Activated T-cell treated with anti-CD3 and anti-CD28 coated beads, Interleukin-2, amount 50 U/mL, for 72 hours (primary cell): ENCODE results near the gene CTBP2. TPM values are rescaled to one million over a fixed set of nuclear protein-coding genes. Genes with fewer than 3 reads are reported as not detected.

ENCODE experiments used
- ATAC-seq, 2 donors: fragments of 150-1000 bp; cut with Tn5 transposase; replicated peaks in 1 of 2; 2 replicates each; pipeline ENCODE4 v1.10.0; 2021; ENCODE audit warnings: moderate library complexity in 2 of 2, mild to moderate bottlenecking in 1 of 2
- DNase-seq, 2 donors: peaks; one replicate each; pipeline ENCODE4 v3.0.0; 2021 to 2022; ENCODE audit warnings: mixed read lengths in 1 of 2
- H3K27ac Mint-ChIP-seq: one replicate; pipeline ENCODE4 v1.8.0; 2022; ENCODE audit warnings: mild to moderate bottlenecking, moderate library complexity, mixed read lengths
- H3K27me3 Mint-ChIP-seq: one replicate; pipeline ENCODE4 v1.8.0; 2022; ENCODE audit warnings: low read depth, mixed read lengths
- H3K36me3 Mint-ChIP-seq, 2 donors: one replicate each; pipeline ENCODE4 v1.8.0; 2022; ENCODE audit warnings: mixed read lengths in 2 of 2, mild to moderate bottlenecking in 1 of 2; ENCODE audit not compliant: insufficient read depth in 2 of 2
- H3K4me1 Mint-ChIP-seq: one replicate; pipeline ENCODE4 v1.8.0; 2022; ENCODE audit warnings: low read depth, mixed read lengths
- H3K4me3 Mint-ChIP-seq, 2 donors: one replicate each; pipeline ENCODE4 v1.8.0; 2022; ENCODE audit warnings: mild to moderate bottlenecking in 2 of 2, mixed read lengths in 2 of 2, moderate library complexity in 2 of 2
- H3K9me3 Mint-ChIP-seq, 2 donors: one replicate each; pipeline ENCODE4 v1.8.0; 2022; ENCODE audit warnings: mixed read lengths in 2 of 2
- total RNA-seq, 2 donors: library from RNA; stranded (reverse); gene quantifications; one replicate each; pipeline ENCODE4 v1.2.3, GENCODE V29; 2022

Gene CTBP2
- total RNA-seq, result 1 to 10 TPM in 1 of 2 donors, under 1 TPM in 1; 0.72 to 2.5 TPM

DNA sequence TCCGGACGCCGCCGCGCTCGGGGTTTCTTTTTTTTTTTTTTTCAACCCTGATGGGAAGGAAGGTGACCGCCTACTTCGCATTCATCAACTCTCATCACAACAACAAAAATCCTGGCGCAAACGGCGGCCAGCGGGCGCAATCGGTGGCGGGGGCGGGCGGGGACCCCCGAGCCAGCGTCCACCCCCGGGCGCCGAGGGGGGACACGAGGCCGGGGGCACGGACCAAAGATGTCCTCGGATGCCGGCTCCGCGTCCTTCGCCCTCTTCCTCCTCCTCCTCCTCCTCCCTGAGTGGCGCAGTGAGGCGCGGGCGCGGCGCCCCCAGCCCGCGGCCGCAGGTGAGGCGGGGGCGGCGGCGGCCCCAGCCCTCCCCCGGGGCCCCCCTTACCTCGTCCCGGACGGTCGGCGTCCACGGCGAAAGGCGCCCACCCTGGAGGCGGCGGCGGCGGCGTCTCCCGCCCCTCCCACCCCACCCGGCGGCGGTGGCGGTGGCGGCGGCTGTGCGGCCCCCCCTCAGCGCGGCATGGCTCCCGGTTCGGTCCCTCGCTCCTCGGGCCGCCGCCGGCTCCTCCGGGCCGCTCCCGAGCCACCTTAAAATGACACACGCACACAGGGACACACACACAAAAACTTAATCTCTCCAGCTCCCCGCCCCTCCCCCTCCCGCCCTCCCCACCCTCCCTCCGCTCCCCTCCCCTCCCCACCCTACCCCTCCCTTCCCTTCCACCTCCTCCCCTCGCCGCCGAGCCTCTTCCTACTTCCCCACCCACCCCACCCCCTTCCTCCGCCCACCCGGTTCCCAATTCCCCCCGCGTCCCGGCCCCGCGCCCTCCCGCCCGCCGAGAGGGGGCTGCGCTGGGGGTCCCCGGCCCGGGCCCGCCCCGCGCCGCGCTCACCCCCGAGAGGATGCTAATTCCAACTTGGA is at the start of gene CTBP2:
Gene CTBP2, minus strand, starts transcription at position 632 of the 924 bp plus-strand sequence.
- Mint-ChIP-seq H3K4me1 (no peaks in the 10 kb centered on the region), H3K4me3 (peak within 1 kb of the TSS; percentile 72), H3K27ac (no peak within 1 kb of the TSS), H3K36me3 (no peaks in the 10 kb centered on the region), H3K27me3 (peaks cover 37% of the 10 kb centered on the region), H3K9me3 (no peaks in the 10 kb centered on the region)
- DNase-seq, result no peak
- no peak for ATAC-seq

DNA sequence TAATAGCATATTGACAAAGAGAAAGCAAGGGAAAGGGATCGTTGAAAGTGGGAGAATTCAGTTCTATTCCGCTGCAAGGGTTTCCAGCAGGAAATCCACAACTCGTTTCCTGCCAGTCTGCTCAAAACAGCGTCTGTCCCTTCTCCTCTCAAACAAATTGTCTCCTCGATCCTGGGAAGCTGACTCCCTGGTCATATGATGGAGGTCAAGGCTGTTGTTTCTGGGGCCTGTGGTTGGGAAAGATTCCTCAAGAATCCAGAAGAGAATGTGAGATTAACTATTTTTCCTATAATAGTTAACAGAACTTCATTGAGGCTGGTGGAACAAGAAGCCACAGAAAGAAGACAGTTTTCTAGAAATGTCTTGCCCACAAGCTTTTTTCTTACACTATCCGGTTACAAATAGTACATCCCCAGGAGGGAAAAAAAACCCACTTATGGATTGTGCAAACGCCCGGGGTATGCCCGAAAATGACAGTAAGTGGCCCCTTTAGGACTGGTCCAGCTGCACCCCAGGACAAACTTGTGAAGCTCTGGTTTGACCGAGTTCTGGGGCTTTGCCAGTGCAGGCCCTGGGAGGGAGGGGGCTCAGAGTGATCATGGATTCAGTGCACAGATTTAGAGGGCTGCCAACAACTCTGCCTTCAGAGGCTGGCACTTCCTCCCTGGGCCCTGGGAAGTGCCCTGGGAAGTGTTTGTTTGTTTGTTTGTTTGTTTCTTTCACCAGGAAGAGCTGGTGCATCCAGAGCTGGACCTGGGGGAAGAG is 49.4 kb upstream of the CTBP2 start:
- H3K27me3 Mint-ChIP-seq, result peaks cover 7% of the 10 kb centered on the region
- H3K9me3 Mint-ChIP-seq, result peaks cover 0 to 4% of the 10 kb centered on the region in 2 donors
- ATAC-seq (no peak), DNase-seq (no peak)
- H3K4me1 Mint-ChIP-seq, result no peaks in the 10 kb centered on the region
- no peak overlapping the region for H3K4me3 Mint-ChIP-seq
- no peak overlapping the region for H3K27ac Mint-ChIP-seq
- no peaks in the 10 kb centered on the region for H3K36me3 Mint-ChIP-seq

DNA sequence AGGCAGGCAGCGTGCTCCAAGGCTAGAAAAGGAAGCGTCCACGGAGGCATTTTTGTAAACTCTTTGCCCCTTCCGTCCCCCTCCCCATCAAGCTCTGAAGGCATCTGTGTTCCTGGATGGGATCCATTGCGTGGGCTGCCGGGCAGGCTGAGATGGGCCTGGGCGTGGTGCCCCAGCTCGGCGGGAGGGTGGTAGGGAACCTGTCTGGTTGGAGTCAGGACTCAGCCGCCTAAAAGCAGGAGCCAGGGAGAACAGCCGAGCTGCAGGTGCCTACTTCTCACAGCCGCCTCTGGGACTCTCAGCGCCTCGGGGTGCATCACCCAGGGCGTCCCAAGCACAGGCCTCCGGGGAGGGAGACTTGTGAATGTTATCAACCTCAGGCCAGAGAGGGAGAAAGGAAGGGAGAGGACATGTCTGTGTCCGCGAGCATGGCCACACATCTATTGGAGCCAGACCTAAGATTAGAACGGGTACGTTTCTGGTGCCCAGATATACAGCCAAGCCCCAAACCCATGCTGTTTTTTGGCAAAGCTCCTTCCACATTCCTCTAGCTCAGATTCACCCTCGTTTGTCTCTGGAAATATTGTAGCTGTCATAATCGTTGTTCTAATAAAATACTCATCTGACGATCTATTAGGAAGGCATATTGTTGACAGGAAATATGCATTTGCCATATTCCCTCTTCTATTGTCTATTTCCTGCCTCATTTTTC is 48.6 kb upstream of the CTBP2 start:
- no peaks in the 10 kb centered on the region for H3K36me3 Mint-ChIP-seq
- DNase-seq, result no peak
- no peak overlapping the region for H3K27ac Mint-ChIP-seq
- H3K27me3 Mint-ChIP-seq, result peaks cover 7% of the 10 kb centered on the region
- no peaks in the 10 kb centered on the region for H3K4me1 Mint-ChIP-seq
- ATAC-seq, result no peak
- peaks cover 0 to 4% of the 10 kb centered on the region in 2 donors for H3K9me3 Mint-ChIP-seq
- no peak overlapping the region for H3K4me3 Mint-ChIP-seq

DNA sequence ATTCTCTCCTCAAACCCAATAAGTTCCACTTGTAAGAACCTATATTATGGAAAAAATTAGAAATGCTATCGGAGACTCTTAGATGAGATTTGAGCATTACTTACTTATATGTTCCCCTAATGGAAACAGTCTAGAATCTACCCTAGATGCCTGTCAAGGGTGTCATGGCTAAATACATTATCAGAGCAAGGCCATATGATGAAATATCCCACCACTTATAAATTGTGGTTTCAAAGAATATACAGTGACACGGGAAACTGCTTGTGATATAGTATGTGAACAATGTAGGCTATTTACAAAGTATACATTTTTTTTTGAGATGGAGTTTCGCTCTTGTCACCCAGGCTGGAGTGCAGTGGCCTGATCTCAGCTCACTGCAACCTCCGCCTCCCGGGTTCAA is 46.3 kb upstream of the CTBP2 start:
- H3K27ac Mint-ChIP-seq, result no peak overlapping the region
- no peak for ATAC-seq

DNA sequence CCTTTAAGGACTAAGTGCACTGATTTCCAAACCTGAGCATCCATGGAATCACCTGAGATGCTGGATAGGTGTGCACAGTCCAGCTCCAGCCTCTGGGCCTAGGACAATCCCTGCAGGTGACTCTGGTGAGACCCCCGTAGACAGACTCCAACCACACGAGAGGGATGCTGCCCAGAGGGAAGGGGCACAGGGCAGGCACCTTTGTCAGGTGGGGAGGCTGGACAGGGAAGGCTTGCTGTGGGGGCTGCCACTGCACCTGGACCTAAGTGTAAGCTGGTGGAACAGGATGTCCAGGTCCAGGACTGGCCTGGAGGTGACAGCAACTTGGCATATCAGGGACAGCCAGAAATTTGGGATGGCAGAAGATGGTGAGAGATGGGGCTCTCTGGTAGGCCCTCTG is 45.1 kb upstream of the CTBP2 start:
- Mint-ChIP-seq H3K9me3 (no peaks in the 10 kb centered on the region), H3K27ac (no peak overlapping the region), H3K4me3 (no peak overlapping the region), H3K36me3 (no peaks in the 10 kb centered on the region), H3K4me1 (no peaks in the 10 kb centered on the region), H3K27me3 (no peaks in the 10 kb centered on the region)
- DNase-seq, result no peak
- no peak for ATAC-seq

More for the DNA sequence above, 46.3 kb upstream of the CTBP2 start:
- H3K4me1 Mint-ChIP-seq, result no peaks in the 10 kb centered on the region
- H3K36me3 Mint-ChIP-seq, result no peaks in the 10 kb centered on the region
- no peak overlapping the region for H3K4me3 Mint-ChIP-seq
- no peak for DNase-seq
- peaks cover 0 to 4% of the 10 kb centered on the region in 2 donors for H3K9me3 Mint-ChIP-seq
- H3K27me3 Mint-ChIP-seq, result no peaks in the 10 kb centered on the region

DNA sequence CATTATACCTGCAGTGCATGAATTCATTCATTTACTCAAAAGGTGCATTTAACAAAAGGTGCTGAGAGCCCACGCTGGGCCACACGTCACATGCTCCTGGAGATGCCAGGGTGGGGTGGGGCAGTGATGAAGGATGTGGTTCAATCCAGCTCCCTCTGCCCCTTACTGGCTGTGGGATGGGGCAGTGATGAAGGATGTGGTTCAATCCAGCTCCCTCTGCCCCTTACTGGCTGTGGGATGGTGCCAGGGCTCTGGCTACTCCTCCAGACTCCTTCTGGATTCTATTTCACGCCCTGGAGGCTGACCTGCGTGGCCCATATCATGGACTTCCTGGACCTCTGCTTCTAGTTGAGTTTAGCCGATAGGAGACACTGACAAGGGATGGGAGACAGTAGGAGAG is 44.0 kb upstream of the CTBP2 start:
- no peak for DNase-seq

DNA sequence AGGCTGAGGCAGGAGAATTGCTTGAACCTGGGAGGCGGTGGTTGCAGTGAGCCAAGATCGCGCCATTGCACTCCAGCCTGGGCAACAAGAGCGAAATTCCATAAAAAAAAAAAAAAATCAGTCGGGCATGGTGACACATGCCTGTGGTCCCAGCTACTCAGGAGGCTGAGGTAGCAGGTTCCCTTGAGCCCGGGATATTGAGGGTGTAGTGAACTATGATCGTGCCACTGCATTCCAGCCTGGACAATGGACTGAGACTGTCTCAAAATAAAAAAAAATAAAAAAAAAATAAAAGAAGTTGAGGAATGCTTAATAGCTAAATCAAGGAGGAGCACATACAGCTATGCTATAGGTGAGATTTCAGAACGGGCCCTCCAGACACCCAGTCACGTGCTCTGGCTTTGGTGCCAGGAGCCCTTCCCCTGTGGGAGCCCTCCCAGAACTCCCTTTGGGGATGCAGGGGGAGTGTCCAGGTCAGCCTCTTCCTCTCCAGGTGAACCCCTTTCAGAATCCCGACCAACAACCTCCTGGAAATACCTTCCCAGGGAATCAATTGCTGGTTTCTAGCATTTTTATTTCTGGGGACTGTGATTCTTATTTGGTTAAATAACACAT is 42.9 kb upstream of the CTBP2 start:
- ATAC-seq, result no peak
- peaks cover 6% of the 10 kb centered on the region for H3K27me3 Mint-ChIP-seq

More for the DNA sequence above, 44.0 kb upstream of the CTBP2 start:
- Mint-ChIP-seq H3K27ac (no peak overlapping the region), H3K9me3 (no peaks in the 10 kb centered on the region), H3K27me3 (no peaks in the 10 kb centered on the region), H3K4me3 (no peak overlapping the region), H3K36me3 (no peaks in the 10 kb centered on the region), H3K4me1 (no peaks in the 10 kb centered on the region)
- no peak for ATAC-seq

DNA sequence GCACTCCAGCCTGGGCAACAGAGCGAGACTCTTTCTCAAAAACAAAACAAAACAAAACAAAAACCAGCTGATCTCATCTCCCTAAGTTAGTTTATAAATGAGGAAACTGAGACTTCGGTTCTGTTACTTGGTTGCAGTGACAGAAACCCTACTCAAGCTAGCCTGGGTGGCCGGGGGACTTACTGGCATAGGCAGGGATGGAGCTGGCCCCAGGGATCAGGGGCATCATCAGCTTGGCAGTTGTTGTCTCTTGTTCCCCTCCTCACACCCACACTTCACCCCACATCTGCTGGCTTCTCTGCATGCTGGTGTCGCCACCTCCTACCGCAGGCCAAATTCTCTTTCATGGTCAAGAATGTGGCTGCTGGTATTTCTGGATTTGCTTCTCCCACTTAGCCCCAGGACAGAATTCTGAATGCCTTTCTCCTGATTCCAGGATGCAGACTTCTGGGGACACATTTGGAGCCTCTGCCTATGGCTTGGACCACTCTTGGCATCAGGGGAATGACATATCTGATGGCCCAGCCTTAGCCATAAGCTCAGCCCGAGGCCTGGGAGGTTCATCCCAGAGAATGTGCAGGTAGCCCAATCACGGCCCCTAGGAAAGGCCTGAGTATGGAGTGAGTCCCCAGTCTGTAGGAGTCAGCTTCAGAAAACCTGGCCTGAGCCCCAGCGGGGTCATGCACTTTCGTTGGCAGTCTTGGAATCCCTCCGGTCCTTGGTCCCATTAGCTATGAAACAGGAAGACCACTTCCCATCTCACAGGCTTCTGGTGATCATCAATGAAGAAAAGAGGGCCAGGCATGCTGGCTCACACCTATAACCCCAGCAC is 41.6 kb upstream of the CTBP2 start:
- Mint-ChIP-seq H3K27ac (no peak overlapping the region), H3K4me1 (no peaks in the 10 kb centered on the region), H3K4me3 (no peak overlapping the region), H3K9me3 (no peaks in the 10 kb centered on the region), H3K36me3 (no peaks in the 10 kb centered on the region), H3K27me3 (peaks cover 6% of the 10 kb centered on the region)
- DNase-seq (no peak), ATAC-seq (no peak)

More for the DNA sequence above, 42.9 kb upstream of the CTBP2 start:
- no peak overlapping the region for H3K4me3 Mint-ChIP-seq
- H3K36me3 Mint-ChIP-seq, result no peaks in the 10 kb centered on the region
- no peak for DNase-seq
- H3K27ac Mint-ChIP-seq, result no peak overlapping the region
- H3K4me1 Mint-ChIP-seq, result no peaks in the 10 kb centered on the region
- no peaks in the 10 kb centered on the region for H3K9me3 Mint-ChIP-seq

DNA sequence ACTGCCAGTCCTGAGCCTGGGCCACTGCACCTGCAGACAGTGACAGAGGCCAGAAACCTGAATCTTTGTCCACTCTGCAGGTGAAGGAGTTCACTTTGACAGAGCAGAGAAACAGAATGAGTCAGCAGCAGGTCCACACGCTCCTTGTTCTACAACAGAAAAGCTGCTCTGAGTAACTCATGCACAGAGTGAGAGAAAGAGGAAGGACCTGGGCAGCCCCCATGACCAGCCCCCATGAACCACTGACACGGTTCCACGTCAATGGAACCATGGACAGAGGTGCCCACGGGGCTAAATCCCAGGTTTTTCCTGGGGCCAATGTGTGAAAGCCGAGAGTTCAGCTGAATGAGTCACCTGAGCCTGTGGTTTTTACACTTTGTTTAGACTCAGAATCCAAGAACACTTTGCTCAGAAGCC is 40.8 kb upstream of the CTBP2 start:
- H3K9me3 Mint-ChIP-seq, result no peaks in the 10 kb centered on the region
- H3K27me3 Mint-ChIP-seq, result peaks cover 6% of the 10 kb centered on the region
- peak; percentile 55 to 79 for ATAC-seq
- H3K27ac Mint-ChIP-seq, result no peak overlapping the region
- H3K36me3 Mint-ChIP-seq, result no peaks in the 10 kb centered on the region
- no peaks in the 10 kb centered on the region for H3K4me1 Mint-ChIP-seq
- no peak overlapping the region for H3K4me3 Mint-ChIP-seq
- DNase-seq, result peak; percentile 1 to 6

DNA sequence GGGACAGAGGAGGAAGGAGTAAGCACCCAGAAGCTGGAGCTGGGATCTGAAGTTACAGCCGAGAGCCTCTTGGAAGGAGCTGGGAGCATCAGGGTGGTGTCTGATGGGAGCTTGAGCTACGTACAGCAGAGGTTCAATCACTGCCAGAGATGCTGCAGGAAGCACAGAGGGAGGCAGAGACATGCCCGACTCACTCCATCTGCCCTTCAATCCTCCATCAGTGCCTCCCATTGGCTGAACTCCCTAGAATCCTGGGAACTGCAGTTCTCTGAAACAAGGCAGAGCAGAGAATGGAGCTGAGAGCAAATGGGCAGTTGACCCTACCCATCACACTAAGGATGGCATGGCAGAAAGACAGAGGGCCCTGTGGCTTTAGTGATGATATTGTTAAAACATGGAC is 40.0 kb upstream of the CTBP2 start:
- ATAC-seq, result no peak
- no peaks in the 10 kb centered on the region for H3K36me3 Mint-ChIP-seq
- DNase-seq, result no peak
- peaks cover 6% of the 10 kb centered on the region for H3K27me3 Mint-ChIP-seq
- no peaks in the 10 kb centered on the region for H3K9me3 Mint-ChIP-seq
- no peaks in the 10 kb centered on the region for H3K4me1 Mint-ChIP-seq
- H3K27ac Mint-ChIP-seq, result no peak overlapping the region
- H3K4me3 Mint-ChIP-seq, result no peak overlapping the region

DNA sequence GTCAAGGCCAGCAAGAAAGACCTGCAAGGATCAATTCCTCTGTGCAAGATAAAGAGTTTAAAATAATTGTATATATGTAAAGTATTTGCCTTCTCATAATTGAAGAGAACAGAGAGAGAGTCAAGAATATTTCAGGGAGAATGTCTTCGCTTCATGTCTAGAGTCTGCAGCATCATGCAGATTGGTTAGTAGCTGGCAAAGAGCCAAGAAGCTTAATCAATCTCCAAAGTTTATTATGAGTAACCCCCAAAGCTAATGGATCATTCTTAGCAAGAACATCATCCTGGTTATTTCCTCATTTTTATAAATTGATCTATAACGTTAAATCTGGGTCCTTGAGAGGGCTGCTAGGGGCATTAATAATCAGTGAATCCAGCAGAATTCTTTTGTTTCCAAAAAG is 38.9 kb upstream of the CTBP2 start:
- H3K27ac Mint-ChIP-seq, result no peak overlapping the region
- no peaks in the 10 kb centered on the region for H3K9me3 Mint-ChIP-seq
- no peaks in the 10 kb centered on the region for H3K4me1 Mint-ChIP-seq
- DNase-seq (no peak), ATAC-seq (no peak)
- peaks cover 6% of the 10 kb centered on the region for H3K27me3 Mint-ChIP-seq
- H3K4me3 Mint-ChIP-seq, result no peak overlapping the region
- H3K36me3 Mint-ChIP-seq, result no peaks in the 10 kb centered on the region

DNA sequence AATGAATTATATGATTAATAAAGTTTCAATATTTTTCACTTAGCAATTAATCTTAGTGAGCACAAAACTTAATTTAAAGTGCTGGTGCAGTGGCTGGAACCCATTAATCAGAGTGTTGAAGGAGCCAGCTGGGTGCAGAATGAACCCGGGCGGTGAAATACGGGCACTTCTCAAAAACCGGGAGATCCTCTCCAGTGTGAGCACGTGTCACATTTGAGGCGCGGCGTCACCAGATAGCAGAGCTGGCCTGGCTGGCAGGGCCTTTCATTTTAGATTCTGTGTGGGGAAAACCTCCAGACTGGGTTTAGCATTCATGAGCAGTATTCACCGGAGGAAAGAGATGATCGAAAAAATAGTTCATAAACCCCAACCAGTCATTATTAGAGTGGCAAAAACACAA is 34.5 kb upstream of the CTBP2 start:
- H3K36me3 Mint-ChIP-seq, result no peaks in the 10 kb centered on the region
- H3K4me1 Mint-ChIP-seq, result no peaks in the 10 kb centered on the region
- H3K4me3 Mint-ChIP-seq, result no peak overlapping the region
- DNase-seq, result no peak
- H3K9me3 Mint-ChIP-seq, result peaks cover 0 to 1% of the 10 kb centered on the region in 2 donors
- ATAC-seq, result no peak
- peaks cover 10% of the 10 kb centered on the region for H3K27me3 Mint-ChIP-seq
- no peak overlapping the region for H3K27ac Mint-ChIP-seq
